ENCODE results near the gene CLDN34.

The CLDN34 gene, protein sequence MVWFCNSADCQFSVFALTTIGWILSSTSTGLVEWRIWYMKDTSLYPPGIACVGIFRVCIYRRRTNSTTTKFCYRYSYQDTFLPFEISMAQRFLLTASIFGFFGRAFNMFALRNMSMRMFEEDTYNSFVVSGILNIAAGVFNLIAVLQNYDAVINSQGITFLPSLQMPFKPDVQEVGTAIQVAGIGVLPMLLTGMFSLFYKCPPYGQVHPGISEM

DNA sequence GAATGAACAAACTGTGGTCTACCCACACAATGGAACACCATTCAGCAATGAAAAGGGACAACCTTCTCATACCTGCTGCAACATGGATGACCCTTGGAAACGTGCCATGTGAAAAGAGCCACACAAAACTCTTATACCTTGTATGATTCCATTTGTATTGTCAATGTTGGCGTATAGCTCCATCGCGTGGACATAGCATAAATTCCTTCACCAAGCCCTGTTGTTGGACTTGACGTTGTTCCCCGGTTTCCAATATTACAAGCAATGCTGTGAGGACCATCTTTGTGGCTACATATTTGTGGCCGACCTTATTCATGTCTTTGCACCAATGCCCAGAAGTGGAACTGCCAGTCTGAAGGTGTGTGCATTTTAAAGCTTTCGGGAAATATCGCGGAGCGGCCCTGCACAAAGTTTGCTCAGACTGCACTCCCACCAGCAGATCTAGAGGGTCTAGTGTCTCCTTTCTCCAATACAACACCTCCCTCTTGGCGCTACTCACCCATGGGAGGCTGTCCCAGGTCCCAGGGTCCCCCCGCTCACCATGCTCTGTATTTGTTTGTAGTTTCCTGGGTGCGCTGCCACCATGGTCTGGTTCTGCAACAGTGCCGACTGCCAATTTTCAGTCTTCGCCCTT, at the start of gene CLDN34:
Gene CLDN34 (plus strand): TSS at position 584 of the 634 bp plus-strand sequence. CDS start 0 bp downstream, at position 584.
- no peak for DNase-seq

DNA sequence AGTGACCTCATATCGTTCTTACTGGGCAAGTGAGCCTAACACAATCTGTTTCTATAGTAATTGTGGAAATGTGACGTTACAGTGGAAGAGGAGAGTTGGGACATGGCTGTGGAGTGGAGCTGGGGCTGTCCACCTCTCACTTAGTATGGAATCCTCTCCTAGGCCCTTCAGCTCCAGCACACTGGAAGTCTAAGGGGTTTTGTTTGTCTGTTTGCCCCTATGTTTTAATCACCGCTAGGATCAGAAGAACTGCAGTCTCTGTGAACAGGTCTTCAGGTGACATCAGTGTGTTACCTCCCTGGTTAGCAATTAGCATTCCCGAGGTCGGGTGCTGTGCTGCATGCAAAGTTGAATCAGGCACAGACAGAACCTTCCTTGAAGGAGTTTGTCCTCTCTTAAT, 49.3 kb upstream of the CLDN34 start:
- DNase-seq = no peak

DNA sequence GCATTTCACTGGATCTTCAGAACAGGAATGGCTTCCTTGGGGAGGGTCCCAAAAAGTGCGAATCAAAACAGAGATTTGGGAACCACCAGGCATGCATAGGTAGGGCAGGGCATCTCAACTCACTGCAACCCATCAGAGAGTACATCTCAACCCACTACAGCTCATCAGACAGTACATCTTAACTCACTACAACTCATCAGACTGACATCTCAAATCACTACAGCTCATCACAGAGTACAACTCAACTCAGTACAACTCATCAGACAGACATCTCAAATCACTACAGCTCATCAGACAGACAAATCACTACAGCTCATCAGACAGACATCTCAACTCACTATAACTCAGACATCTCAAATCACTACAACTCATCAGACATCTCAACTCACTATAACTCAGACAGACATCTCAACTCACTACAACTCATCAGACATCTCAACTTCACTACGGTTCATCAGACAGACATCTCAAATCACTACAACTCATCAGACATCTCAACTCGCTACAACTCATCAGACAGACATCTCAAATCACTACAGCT, 47.5 kb upstream of the CLDN34 start:
- no peak for DNase-seq

DNA sequence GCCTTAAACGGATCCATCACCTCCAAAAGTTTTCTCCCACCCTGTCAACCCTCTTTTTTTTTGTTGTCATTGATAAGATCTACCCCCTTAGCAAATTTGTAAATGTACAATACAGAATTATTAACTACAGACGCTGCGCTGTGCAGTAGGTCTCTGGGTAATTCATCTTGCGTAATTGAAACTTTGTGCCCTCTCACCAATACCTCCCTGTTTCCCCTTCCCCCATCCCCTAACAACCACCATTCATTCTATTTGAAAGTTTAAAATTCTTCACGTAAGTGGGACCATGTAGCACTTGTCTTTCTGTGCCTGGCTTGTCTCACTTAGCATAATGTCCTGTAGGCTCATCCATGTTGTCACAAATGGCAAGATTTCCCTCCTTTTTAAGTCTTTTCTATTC, 45.8 kb upstream of the CLDN34 start:
- DNase-seq = no peak

DNA sequence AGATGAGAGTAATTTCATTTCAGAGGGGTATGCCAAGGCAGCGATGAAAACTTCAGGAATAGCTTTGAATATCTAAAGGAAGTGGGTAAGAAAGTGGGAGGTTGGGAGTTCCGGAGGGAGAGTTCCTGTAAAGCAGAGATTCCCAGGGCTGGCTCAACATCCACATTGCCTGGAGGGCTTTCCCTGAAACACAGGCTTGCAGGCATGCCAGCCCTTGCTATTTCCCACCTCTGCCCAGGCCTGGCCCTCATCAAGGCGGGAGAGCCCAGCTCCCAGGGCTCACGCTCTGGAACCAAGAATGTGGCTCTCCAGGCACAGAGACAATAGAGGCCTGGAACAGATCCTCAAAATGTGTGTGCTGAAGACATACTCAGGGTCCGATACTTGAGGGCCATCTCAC, 43.8 kb upstream of the CLDN34 start:
- DNase-seq = no peak

DNA sequence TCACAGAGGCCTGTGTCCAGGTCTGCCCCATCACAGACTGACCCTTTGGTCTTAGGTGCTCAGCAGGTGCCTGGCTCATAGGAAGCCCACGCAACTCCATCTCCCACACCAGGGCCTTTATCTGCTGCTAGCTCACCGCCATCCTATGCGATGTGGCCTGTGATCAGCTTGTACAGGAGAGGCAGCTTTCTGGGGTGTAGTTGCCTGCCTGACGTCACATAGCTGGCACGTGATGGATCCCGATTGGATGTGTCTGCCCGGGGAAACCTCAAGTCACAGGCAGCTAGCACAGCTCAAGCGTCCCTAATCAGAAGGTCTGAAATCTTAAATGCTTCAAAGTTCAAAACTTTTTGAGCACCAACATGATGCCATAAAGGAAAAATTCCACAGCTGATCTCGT, 41.2 kb upstream of the CLDN34 start:
- no peak for DNase-seq

DNA sequence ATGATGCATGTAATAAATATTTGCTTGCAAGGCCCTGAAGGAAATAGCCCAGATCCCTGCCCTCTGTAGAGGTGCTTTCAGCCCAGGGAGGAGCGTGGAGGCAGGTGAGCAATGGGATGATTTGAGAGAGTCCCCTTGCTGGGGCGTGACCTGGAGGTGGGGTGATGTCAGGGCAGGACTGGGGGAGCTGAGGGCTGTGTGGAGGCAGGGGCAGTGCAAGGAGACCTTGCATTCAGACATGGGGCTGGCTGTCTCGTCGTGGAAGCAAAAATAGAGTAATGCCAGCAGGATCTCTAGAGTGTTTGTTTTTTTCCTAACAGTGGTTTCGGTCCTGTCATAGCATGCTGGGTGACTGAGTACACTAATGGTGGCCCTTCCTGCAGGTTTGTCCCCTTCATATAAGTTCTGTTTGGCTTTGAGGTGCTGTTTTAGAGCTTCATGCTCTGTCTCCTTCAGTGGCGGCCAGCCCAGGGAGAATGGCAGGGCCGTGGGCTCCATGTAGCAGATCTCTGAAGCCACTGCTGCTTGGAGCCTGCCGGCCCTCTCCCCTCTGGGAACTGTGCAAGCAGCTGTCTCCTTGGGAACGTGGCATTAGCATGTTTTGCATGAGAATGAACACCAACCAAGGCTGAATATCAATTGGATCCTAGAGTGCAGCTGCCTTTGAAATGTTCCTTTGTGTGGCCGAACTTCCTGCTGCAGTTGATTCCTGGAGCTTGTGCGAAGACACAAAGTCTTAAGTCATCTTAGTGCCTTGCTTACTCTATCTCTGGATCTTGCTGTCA, 39.3 kb upstream of the CLDN34 start:
- no peak for DNase-seq

DNA sequence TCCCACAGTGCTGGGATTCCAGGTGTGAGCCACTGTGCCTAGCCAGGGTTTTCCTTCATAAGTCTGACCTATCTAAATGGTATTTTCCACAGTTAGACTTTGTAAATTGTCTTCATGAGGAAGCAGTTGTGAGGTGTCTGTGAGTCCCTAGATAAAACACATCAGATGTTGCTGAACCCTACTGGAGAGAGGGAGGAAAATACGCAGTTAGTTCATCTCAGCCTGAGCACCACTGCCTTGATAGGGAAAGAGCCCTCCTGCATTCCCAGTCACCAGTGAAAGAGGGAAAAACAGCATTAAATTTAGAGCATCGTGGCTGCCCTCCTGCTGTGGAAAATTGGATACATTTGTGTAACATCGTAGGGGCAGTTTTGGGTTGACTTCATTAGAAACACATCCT, 31.7 kb upstream of the CLDN34 start:
- no peak for DNase-seq

DNA sequence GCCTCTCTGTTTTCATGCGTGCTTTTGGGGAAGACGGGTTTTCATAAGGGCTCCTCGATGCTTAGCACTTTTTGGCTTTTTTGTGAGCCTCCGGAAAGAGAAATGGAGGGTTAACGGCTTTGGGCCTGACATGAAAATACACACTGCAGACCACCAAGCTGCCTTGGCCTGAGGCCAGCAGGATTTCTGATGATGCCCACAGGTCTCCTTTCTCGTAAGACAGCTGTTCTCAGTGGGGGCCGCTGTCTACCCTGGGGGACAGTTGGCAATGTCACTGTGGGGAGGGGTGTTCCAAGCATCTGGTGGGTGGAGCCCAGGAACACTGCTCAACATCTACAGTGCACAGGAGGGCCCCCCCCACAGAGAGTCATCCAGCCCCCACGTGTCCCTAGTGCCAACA, 29.4 kb upstream of the CLDN34 start:
- DNase-seq = no peak

DNA sequence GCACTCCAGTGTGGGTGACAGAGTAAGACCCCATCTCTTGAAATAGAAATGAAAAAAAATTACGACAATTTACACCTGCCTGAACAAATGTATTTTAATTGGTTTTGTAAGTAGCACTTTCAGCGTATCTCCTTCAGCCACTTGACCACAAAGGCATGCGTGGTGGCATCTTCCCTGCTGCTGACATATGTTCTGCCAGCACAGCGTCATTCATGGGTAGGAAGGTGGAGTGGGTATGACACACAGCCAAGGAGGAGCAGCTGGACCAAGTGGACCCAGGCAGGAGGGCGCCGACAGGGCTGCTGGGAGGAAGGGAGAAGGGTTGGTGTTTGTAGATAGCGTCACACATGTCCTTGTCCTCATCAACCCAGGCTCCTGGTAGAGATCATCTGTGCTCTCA, 28.6 kb upstream of the CLDN34 start:
- no peak for DNase-seq

DNA sequence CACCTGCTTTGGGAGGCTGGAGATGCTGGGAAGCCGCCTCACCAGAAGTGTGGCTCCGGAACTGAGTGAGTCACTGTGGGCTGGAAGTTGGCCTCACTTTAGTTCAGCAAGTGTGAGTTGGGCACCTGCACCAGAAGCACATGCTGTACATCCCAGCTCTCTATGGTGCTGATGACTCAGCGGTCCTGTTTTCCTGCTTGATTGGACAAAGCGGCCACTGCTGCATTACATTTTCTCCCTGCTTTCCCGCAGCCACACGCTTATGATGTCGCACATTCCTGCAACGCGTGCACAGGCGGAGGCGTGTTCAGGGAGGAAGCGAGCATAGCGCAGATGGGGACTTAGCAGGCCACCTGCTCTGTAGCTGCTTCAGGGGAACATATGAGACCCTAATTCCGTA, 26.7 kb upstream of the CLDN34 start:
- no peak for DNase-seq

DNA sequence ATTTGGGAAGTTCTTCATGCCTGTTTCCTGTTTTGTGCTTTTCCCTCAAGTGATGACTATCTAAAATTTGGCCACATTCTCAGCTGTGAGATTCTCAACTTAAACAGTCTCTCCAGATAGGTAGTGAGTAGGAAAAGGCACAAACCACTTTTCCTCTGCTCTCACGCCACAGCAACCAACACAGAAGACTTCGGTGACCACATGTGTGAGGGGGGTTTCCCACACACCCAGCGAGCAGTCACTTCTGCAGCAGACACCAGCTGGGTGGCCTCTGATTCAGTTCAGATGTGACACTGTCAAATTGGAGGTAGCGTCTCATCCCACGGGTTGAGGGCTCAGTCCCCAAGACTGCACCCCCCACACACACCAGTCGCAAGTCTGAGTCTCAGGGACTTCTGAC, 25.1 kb upstream of the CLDN34 start:
- peak; percentile 77 for DNase-seq

DNA sequence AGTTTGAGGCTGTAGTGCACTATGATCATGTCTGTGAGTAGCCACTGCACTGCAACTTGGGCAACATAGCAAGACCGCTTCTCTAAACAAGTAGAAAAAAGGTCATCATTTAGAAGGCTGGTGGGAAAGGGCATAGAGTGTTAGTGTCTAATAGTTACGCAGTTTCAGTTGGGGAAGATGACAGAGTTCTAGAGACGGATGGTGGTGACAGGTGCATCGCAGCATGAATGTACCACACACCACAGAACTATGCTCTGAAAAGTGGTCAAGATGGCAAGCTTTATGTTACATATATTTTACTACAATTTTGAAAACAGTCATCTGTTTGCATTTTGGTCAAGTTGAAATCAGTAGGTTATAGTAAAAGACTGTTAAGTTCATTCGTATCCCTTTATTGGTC, 23.7 kb upstream of the CLDN34 start:
- no peak for DNase-seq

DNA sequence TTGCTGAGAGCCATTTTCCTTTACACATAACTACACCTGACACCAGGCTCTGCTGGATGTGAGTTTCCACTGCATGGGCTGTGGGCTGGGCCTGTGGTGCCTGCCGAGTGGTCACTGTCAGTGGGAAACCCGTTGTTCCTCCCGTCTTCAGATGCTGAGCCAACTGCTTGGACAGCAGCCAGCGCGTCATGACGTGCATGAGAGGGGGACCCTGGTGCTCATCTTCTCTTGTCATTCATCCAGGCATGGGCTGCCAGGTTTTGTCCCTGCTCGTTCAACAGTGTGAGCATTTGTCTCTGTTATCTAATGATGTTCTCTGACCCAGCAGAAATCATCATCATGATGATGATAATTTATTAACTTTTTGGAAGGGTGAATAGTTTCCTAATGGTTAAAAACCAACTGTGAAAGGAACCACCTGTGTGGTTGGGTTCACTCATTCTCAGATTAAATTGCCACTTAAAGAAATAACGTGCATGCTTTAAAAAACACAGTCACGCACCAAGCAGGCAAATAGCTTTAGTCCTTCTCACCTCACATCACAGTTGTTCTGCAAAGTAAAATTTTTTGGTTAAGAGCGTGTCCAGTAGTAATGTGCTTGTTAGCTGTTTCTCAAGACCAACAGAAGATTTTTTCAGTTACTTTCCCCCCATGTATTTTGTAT, 19.9 kb upstream of the CLDN34 start:
- no peak for DNase-seq

DNA sequence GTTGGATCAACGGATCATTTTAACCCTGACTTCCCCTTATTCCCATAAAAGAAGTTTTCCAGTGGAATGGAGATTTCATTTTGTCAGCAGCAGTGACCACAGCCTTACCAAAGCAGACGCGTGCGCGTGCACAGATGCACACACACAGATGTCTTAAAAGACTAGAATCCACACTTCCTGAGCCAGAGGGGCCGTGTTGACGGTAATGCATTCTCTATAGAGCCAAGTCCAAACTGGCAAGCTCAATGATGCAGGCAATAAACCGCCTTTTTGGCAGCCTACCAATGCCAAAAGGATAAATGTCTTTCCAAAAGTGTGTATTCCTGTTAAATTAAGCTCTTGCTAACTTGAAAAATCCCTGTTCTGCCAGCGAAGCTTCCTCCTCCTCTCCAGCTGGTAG, 18.8 kb upstream of the CLDN34 start:
- DNase-seq = no peak

DNA sequence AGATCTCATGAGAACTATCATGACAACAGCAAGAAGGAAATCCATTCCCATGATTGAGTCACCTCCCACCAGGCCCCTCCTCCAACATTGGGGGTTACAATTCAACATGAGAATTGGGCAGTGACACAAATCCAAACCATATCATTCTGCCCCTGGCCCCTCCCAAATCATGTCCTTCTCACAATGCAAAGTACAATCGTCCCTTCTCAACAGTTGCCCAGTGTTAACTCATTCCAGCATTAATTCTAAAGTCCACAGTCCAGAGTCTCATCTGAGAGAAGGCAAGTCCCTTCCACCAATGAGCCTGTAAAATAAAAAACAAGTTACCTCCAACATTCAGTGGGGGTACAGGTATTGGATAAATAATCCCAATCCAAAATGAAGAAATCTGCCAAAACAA, 14.9 kb upstream of the CLDN34 start:
- no peak for DNase-seq

DNA sequence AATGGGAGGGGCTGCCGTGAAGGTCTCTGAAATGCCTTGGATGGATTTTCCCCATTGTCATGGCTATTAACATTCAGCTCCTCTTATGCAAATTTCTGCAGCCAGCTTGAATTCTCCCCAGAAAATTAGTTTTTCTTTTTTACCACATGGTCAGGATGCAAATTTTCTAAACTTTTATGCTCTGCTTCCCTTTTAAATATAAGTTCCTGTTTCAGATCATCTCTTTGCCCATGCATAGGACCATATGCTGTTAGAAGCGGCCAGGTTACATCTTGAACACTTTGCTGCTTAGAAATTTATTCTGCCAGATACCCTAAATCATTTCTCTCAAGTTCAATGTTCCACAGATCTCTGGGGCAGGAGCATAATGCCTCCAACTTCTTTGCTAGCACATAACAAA, 13.8 kb upstream of the CLDN34 start:
- no peak for DNase-seq

DNA sequence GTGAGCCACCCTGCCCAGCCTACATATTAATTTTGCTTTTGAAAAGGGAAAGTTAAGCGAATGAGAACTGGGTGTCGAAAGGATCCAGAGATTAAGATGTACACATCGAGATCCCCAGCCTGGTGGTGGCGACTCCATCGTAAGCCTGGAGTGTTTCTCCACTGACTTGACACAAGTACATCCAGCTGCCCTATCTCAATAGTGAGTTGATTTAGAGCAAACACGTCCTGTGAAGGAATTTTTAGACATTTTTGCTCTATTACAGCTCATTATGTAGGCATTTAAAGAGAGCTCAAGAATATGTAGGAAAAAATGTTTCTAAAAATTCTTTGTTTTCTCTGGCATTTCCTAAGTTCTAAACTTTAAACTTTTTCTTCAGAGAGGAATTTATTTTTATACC, 11.7 kb upstream of the CLDN34 start:
- no peak for DNase-seq

DNA sequence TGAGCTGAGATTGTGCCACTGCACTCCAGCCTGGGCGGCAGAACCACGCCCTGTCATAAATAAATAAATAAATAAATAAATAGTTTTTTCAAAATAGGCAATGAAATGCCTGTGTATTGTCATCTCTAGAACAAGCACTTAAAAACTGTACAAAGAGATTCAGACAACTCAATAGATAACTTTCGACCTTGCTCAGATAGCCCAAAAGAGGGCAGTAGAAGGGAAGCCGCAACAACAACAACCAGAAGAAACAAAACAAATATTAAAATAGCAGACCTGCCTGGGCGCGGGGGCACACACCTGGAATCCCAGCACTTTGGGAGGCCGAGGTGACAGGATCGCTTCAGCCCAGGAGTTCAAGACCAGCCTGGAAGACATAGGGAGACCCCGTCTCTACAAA, 9.4 kb upstream of the CLDN34 start:
- no peak for DNase-seq

DNA sequence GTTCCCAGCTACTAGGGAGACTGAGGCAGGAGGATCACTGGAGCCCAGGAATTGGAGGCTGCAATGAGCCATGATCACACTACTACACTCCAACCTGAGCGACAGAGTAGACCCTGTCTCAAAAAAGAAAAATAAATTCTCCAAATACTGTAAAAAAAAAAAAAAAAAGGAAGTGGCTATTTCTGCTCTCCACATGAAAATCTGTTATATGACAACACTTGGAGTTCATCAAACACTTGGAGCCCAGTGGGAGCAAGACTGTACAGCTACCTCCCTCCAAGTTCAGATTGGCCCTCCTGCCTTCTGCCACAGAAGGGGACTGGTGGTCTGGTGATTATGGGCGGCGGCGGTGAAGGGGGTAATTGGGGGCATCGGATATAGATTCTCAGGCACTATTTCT, 9.0 kb upstream of the CLDN34 start:
- no peak for DNase-seq

DNA sequence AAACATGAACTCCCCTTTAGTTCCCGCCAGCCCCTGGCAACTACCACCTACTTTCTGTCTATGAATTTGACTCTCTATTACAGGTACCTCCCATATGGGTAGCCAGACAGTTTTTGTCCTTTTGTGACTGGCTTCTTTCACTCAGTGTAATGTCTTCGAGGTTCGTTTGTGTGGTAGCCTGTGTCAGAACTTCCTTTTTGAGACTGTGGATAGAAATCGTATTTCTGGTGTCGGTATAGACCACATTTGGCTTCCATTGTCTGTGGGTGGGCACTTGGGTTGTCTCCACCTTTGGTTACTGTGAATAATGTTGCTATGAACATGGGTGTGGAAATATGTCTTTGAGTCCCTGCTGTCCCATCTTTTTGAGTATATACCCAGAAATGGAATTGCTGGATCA, 5.4 kb upstream of the CLDN34 start:
- DNase-seq = no peak

DNA sequence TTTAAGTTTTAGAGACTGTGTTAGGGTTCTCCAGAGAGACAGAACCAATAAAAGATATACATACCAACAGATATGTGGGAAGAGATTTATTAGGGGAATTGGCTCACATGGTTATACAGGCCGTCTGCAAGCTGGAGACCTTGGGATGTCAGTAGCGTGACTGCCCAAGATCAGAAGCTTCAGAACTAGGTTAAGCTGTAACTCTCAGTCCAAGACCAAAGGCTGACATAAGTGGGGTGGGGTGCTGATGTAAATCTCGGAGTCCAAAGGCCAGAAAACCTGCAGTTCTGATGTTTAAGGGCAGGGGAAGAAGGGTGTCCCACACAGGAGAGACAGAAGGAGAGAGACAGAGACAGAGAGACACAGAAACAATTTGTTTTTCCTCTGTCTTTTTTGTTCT, 10.5 kb downstream of the CLDN34 start:
- no peak for DNase-seq

DNA sequence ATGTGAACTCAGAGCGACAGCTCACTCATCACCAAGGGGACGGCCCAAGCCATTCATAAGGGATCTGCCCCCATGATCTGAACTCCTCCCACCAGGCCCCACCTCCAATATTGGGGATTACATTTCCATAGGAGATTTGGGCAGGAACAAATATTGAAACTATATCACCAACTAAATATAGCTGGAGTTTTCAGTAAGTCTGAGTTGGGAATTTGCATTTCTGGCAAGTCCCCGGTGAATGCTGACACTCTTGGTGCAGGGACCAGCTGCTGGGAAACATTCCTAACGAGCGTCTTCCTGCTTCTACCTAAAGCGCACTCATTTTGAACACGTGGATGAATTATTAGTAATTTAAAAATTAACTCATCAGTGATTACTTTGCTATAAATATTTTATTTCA, 13.2 kb downstream of the CLDN34 start:
- DNase-seq = no peak

DNA sequence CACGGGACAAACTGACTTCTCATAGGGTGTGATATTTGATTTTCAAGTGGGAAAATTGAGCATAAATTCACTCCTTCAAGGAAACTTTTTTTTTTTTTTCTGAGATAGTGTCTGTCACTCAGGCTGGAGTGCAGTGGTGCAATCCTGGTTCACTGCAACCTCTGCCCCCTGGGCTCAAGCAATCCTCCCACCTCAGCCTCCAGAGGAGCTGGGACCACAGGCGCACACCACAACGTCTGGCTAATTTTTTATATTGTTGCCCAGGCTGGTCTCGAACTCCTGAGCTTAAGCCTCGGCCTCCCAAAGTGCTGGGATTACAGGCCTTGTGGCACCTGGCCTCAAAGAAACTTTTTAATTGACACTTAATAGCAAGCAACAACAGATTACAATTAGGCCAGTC, 13.8 kb downstream of the CLDN34 start:
- no peak for DNase-seq
